Erythroblast (primary cell): ENCODE results near the gene KMT2D.

ENCODE experiments used
- GATA1 ChIP-seq: IDR thresholded peaks from 2 replicates; pipeline ENCODE4 v1.6.1; 2011; ENCODE audit warnings: low read depth, mild to moderate bottlenecking, control low read depth, low read length, moderate library complexity
- POLR2A ChIP-seq: IDR thresholded peaks from 2 replicates; pipeline ENCODE4 v1.6.1; 2011; ENCODE audit warnings: mild to moderate bottlenecking, low read length

- TF ChIP-seq POLR2A = no peak
- TF ChIP-seq GATA1 = no peak
Measured at GRCh38 chr12:49066120-49066519, 5.5 kb upstream of the KMT2D start.
